ENCODE measurements around the gene CARD19. TPM values are rescaled to one million over a fixed set of nuclear protein-coding genes. Genes with fewer than 3 reads are reported as not detected.

CARD19 gene
- total and polyA plus RNA-seq, 9 of the 15 experiments (the other 6 are each of a cell fraction or from before 2014, with no cell fraction given), result 0.90 to 34.9 (median 14.6) TPM

DNA sequence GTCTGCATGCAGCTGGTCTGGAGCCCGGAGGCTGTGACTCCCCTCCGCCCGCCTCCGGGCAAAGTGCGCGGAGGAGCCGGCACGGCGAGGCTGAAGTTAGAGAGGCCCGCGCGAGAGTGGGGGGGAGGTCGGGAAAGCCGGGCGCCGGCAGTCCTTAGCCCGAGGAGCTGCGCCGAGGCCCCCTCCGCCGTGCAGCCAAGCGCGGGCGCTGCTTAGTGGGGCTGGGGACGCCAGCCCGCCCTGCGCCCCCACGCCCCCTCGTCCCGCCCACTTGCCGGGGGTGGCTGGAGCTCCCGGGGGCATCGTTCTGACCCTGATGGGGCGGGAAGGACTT lies 37.6 kb downstream of the CARD19 start (continued):
- TF ChIP-seq, protein P1, sequence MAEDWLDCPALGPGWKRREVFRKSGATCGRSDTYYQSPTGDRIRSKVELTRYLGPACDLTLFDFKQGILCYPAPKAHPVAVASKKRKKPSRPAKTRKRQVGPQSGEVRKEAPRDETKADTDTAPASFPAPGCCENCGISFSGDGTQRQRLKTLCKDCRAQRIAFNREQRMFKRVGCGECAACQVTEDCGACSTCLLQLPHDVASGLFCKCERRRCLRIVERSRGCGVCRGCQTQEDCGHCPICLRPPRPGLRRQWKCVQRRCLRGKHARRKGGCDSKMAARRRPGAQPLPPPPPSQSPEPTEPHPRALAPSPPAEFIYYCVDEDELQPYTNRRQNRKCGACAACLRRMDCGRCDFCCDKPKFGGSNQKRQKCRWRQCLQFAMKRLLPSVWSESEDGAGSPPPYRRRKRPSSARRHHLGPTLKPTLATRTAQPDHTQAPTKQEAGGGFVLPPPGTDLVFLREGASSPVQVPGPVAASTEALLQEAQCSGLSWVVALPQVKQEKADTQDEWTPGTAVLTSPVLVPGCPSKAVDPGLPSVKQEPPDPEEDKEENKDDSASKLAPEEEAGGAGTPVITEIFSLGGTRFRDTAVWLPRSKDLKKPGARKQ (CRISPR knock-in tag; IDR thresholded peaks at IDR 0.05), result no peak
- no peak for TF ChIP-seq KAT8 (IDR thresholded peaks at IDR 0.05; ENCODE audit: low read depth)
- TF ChIP-seq, protein P2, sequence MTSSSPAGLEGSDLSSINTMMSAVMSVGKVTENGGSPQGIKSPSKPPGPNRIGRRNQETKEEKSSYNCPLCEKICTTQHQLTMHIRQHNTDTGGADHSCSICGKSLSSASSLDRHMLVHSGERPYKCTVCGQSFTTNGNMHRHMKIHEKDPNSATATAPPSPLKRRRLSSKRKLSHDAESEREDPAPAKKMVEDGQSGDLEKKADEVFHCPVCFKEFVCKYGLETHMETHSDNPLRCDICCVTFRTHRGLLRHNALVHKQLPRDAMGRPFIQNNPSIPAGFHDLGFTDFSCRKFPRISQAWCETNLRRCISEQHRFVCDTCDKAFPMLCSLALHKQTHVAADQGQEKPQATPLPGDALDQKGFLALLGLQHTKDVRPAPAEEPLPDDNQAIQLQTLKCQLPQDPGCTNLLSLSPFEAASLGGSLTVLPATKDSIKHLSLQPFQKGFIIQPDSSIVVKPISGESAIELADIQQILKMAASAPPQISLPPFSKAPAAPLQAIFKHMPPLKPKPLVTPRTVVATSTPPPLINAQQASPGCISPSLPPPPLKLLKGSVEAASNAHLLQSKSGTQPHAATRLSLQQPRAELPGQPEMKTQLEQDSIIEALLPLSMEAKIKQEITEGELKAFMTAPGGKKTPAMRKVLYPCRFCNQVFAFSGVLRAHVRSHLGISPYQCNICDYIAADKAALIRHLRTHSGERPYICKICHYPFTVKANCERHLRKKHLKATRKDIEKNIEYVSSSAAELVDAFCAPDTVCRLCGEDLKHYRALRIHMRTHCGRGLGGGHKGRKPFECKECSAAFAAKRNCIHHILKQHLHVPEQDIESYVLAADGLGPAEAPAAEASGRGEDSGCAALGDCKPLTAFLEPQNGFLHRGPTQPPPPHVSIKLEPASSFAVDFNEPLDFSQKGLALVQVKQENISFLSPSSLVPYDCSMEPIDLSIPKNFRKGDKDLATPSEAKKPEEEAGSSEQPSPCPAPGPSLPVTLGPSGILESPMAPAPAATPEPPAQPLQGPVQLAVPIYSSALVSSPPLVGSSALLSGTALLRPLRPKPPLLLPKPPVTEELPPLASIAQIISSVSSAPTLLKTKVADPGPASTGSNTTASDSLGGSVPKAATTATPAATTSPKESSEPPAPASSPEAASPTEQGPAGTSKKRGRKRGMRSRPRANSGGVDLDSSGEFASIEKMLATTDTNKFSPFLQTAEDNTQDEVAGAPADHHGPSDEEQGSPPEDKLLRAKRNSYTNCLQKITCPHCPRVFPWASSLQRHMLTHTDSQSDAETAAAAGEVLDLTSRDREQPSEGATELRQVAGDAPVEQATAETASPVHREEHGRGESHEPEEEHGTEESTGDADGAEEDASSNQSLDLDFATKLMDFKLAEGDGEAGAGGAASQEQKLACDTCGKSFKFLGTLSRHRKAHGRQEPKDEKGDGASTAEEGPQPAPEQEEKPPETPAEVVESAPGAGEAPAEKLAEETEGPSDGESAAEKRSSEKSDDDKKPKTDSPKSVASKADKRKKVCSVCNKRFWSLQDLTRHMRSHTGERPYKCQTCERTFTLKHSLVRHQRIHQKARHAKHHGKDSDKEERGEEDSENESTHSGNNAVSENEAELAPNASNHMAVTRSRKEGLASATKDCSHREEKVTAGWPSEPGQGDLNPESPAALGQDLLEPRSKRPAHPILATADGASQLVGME (CRISPR knock-in tag; IDR thresholded peaks at IDR 0.05), result 0 out of 2 replicates have a peak, but pooled peaks have one; percentile 25
- no peak for TF ChIP-seq KLF10 (CRISPR knock-in tag; IDR thresholded peaks at IDR 0.05)
- TF ChIP-seq LEF1 (IDR thresholded peaks at IDR 0.05), result no peak
- no peak for TF ChIP-seq CAMTA2 (CRISPR knock-in tag; conservative IDR thresholded peaks at IDR 0.05)
- TF ChIP-seq ZNF445 (CRISPR knock-in tag; IDR thresholded peaks at IDR 0.05; ENCODE audit: low read depth), result no peak
- TF ChIP-seq, protein P3, sequence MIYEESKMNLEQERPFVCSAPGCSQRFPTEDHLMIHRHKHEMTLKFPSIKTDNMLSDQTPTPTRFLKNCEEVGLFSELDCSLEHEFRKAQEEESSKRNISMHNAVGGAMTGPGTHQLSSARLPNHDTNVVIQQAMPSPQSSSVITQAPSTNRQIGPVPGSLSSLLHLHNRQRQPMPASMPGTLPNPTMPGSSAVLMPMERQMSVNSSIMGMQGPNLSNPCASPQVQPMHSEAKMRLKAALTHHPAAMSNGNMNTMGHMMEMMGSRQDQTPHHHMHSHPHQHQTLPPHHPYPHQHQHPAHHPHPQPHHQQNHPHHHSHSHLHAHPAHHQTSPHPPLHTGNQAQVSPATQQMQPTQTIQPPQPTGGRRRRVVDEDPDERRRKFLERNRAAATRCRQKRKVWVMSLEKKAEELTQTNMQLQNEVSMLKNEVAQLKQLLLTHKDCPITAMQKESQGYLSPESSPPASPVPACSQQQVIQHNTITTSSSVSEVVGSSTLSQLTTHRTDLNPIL (CRISPR knock-in tag; IDR thresholded peaks at IDR 0.05), result no peak
- no peak for TF ChIP-seq NR2C2 (CRISPR knock-in tag; IDR thresholded peaks at IDR 0.05)
- TF ChIP-seq NR2C2 (tag; IDR thresholded peaks at IDR 0.05), result peak; percentile 47; the same call in 1 of the 2 replicates
- 0 out of 2 replicates have a peak, but pooled peaks have one; percentile 32 for TF ChIP-seq GTF2E2 (tag; IDR thresholded peaks at IDR 0.05)
- TF ChIP-seq, protein P4, sequence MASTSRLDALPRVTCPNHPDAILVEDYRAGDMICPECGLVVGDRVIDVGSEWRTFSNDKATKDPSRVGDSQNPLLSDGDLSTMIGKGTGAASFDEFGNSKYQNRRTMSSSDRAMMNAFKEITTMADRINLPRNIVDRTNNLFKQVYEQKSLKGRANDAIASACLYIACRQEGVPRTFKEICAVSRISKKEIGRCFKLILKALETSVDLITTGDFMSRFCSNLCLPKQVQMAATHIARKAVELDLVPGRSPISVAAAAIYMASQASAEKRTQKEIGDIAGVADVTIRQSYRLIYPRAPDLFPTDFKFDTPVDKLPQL (IDR thresholded peaks at IDR 0.05; ENCODE audit: extremely low read depth, insufficient read length), result no peak
- TF ChIP-seq MYC (IDR thresholded peaks at IDR 0.05; ENCODE audit: low read depth, low read length), result peak; percentile 26
- no peak for TF ChIP-seq MYC (CRISPR knock-in tag; IDR thresholded peaks at IDR 0.05; ENCODE audit: borderline replicate concordance, low read depth)
- no peak for TF ChIP-seq RFX1 (IDR thresholded peaks at IDR 0.05)
- peak; percentile 43 for TF ChIP-seq HMGN3 (IDR thresholded peaks at IDR 0.05; ENCODE audit: borderline replicate concordance, extremely low read depth, insufficient read length, low read depth, low read length)
- TF ChIP-seq, protein P5, sequence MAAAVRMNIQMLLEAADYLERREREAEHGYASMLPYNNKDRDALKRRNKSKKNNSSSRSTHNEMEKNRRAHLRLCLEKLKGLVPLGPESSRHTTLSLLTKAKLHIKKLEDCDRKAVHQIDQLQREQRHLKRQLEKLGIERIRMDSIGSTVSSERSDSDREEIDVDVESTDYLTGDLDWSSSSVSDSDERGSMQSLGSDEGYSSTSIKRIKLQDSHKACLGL (CRISPR knock-in tag; IDR thresholded peaks at IDR 0.05; ENCODE audit: borderline replicate concordance, poor library complexity, severe bottlenecking), result no peak
- TF ChIP-seq, protein P6, sequence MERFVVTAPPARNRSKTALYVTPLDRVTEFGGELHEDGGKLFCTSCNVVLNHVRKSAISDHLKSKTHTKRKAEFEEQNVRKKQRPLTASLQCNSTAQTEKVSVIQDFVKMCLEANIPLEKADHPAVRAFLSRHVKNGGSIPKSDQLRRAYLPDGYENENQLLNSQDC (CRISPR knock-in tag; IDR thresholded peaks at IDR 0.05), result no peak
- TF ChIP-seq ZNF707 (CRISPR knock-in tag; conservative IDR thresholded peaks at IDR 0.05), result no peak

Measured in K562 (cell line).